ENCODE measurements around the gene BTN1A1. TPM values are rescaled to one million over a fixed set of nuclear protein-coding genes. Genes with fewer than 3 reads are reported as not detected.

The BTN1A1 gene
- total RNA-seq, 2 donors from 2014 or later, result not detected

GRCh38 chr6:26464416-26465131 is 35.5 kb upstream of the BTN1A1 start:
- ATAC-seq (ENCODE audit: insufficient number of reproducible peaks, low FRiP score, low read depth) (no peak), DNase-seq (ENCODE audit: low spot score) (no peak)
- no peak overlapping the region for H3K4me3 ChIP-seq
- H3K4me1 ChIP-seq (ENCODE audit: control insufficient read depth in 1 of 2, low read depth in 2 of 2), result peaks cover 23 to 29% of the 10 kb centered on the region in 2 donors
- H3K9me3 ChIP-seq, result no peaks in the 10 kb centered on the region
- TF ChIP-seq CTCF (IDR thresholded peaks at IDR 0.05), result no peak
- no peak overlapping the region for H3K27ac ChIP-seq
- H3K36me3 ChIP-seq, result peaks cover 66% of the 10 kb centered on the region
- no peaks in the 10 kb centered on the region for H3K27me3 ChIP-seq (replicated peaks; ENCODE audit: insufficient read depth)

GRCh38 chr6:26465776-26466175 is 34.3 kb upstream of the BTN1A1 start:
- Histone ChIP-seq H3K36me3 (peaks cover 61% of the 10 kb centered on the region), H3K4me3 (no peak overlapping the region), H3K9me3 (no peaks in the 10 kb centered on the region), H3K27ac (no peak overlapping the region), H3K4me1 (ENCODE audit: control insufficient read depth in 1 of 2, low read depth in 2 of 2) (peaks cover 11 to 17% of the 10 kb centered on the region in 2 donors), H3K27me3 (replicated peaks; ENCODE audit: insufficient read depth) (no peaks in the 10 kb centered on the region)
- DNase-seq (ENCODE audit: low spot score) (no peak), ATAC-seq (ENCODE audit: insufficient number of reproducible peaks, low FRiP score, low read depth) (no peak)
- TF ChIP-seq CTCF (IDR thresholded peaks at IDR 0.05), result no peak

GRCh38 chr6:26468829-26469228 is 31.3 kb upstream of the BTN1A1 start:
- Histone ChIP-seq H3K9me3 (no peaks in the 10 kb centered on the region), H3K36me3 (peaks cover 49% of the 10 kb centered on the region), H3K4me1 (ENCODE audit: control insufficient read depth in 1 of 2, low read depth in 2 of 2) (peaks cover 5 to 7% of the 10 kb centered on the region in 2 donors), H3K27me3 (replicated peaks; ENCODE audit: insufficient read depth) (no peaks in the 10 kb centered on the region), H3K4me3 (no peak overlapping the region), H3K27ac (no peak overlapping the region)
- DNase-seq (ENCODE audit: low spot score) (no peak), ATAC-seq (ENCODE audit: insufficient number of reproducible peaks, low FRiP score, low read depth) (no peak)
- TF ChIP-seq CTCF (IDR thresholded peaks at IDR 0.05), result no peak

GRCh38 chr6:26470643-26471042 is 29.5 kb upstream of the BTN1A1 start:
- Histone ChIP-seq H3K27me3 (replicated peaks; ENCODE audit: insufficient read depth) (no peaks in the 10 kb centered on the region), H3K4me3 (no peak overlapping the region), H3K9me3 (no peaks in the 10 kb centered on the region), H3K27ac (no peak overlapping the region), H3K4me1 (ENCODE audit: control insufficient read depth in 1 of 2, low read depth in 2 of 2) (peaks cover 15 to 19% of the 10 kb centered on the region in 2 donors), H3K36me3 (peaks cover 31% of the 10 kb centered on the region)
- no peak for ATAC-seq (ENCODE audit: insufficient number of reproducible peaks, low FRiP score, low read depth)
- TF ChIP-seq CTCF (IDR thresholded peaks at IDR 0.05), result no peak
- no peak for DNase-seq (ENCODE audit: low spot score)

DNA sequence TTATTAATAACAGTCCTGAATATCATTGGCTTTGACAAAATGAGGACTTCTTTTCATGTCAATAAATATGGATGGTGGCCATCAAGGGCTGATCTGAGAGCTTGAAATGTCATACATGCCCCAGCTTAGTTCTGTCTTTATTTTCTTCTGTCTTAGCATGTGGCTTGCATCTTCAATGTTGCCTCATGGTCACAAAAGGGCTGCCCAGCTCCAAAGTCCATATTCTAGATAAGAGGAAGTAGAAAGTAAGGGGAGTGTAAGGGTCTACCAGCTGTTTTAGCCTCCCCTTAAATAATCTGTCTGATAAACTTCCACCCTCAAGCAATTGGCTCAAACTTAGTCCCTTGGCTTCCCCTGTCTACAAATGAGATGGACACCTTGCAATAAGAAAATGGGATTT is 28.1 kb upstream of the BTN1A1 start:
- no peak for TF ChIP-seq CTCF (IDR thresholded peaks at IDR 0.05)

More for the DNA sequence above, 28.1 kb upstream of the BTN1A1 start:
- no peak overlapping the region for H3K4me3 ChIP-seq
- H3K27me3 ChIP-seq (replicated peaks; ENCODE audit: insufficient read depth), result no peaks in the 10 kb centered on the region
- no peak for DNase-seq (ENCODE audit: low spot score)
- H3K27ac ChIP-seq, result no peak overlapping the region
- peaks cover 19% of the 10 kb centered on the region for H3K36me3 ChIP-seq
- no peak for ATAC-seq (ENCODE audit: insufficient number of reproducible peaks, low FRiP score, low read depth)
- no peaks in the 10 kb centered on the region for H3K9me3 ChIP-seq
- H3K4me1 ChIP-seq (ENCODE audit: control insufficient read depth in 1 of 2, low read depth in 2 of 2), result peaks cover 22 to 28% of the 10 kb centered on the region in 2 donors
